Thyroid gland (tissue), 4 donors: Measurements from ENCODE around the gene RIT2. TPM values are rescaled to one million over a fixed set of nuclear protein-coding genes. Genes with fewer than 3 reads are reported as not detected.
A peak's percentile ranks its signal among the peaks of the same experiment; 100 is the strongest.

Experiments used
- DNase-seq, 2 donors: peaks; one replicate each; pipeline ENCODE4 v3.0.0-alpha.2; 2019
- H3K27ac ChIP-seq, 3 donors: fragments of 200-600 bp; sonication (generic); 1 replicate in 2 of 3; 2 replicates in 1 of 3; pipeline ENCODE4 v1.5.1; 2016 to 2019; ENCODE audit warnings: mild to moderate bottlenecking in 1 of 3, moderate library complexity in 1 of 3
- H3K27me3 ChIP-seq: fragments of 200-600 bp; sonication (generic); one replicate; pipeline ENCODE4 v1.5.1; 2019
- H3K36me3 ChIP-seq, 2 donors: fragments of 200-600 bp; sonication (generic); one replicate each; pipeline ENCODE4 v1.5.1; 2016 to 2019
- H3K4me1 ChIP-seq, 2 donors: fragments of 200-600 bp; sonication (generic); one replicate each; pipeline ENCODE4 v1.5.1; 2017 to 2019
- H3K4me3 ChIP-seq, 3 donors: fragments of 200-600 bp; sonication (generic); replicated peaks in 1 of 3; 1 replicate in 2 of 3; 2 replicates in 1 of 3; pipeline ENCODE4 v1.5.1; 2016; ENCODE audit warnings: mild to moderate bottlenecking in 1 of 3
- H3K9me3 ChIP-seq: fragments of 200-600 bp; sonication (generic); one replicate; pipeline ENCODE4 v1.5.1; 2017
- CTCF ChIP-seq, 6 experiments: fragments of 200-600 bp in 3 of 6; fragments of 450-650 bp in 3 of 6; sonication (generic) in 3 of 6; IDR thresholded peaks; one replicate each; pipeline ENCODE4 v1.5.1; 2016 to 2019; ENCODE audit warnings: antibody characterized with exemption in 6 of 6, mild to moderate bottlenecking in 2 of 6, inconsistent platforms in 1 of 6, moderate library complexity in 1 of 6
- POLR2A ChIP-seq, 2 donors: fragments of 450-650 bp; IDR thresholded peaks; one replicate each; pipeline ENCODE4 v1.6.1; 2017; ENCODE audit warnings: antibody characterized with exemption in 2 of 2, mild to moderate bottlenecking in 2 of 2, moderate library complexity in 1 of 2
- WGBS, 2 donors: methylation state at CpG; one replicate each; pipeline ENCODE4 v1.1.5; 2017; 5-methylcytosine and 5-hydroxymethylcytosine counted together
- intact Hi-C: fragments of 100-400 bp; cut with DNase I; formaldehyde crosslinking; loops from one replicate; pipeline ENCODE4 v1.15.1; 2023
- total RNA-seq, 4 donors: library from RNA; depleted of rRNA; stranded (reverse); fragments of >200 nt; gene quantifications; one replicate each; pipeline ENCODE4 v1.2.3, GENCODE V29; 2016

Gene RIT2
- total RNA-seq, 4 donors from 2014 or later = not detected

GRCh38 chr18:42707080-42707479, 408.4 kb downstream of the RIT2 start:
- intact Hi-C loops = no loop called here
- H3K4me3 ChIP-seq = no peak overlapping the region
- no peak for DNase-seq
- no peaks in the 10 kb centered on the region for H3K36me3 ChIP-seq
- no peak overlapping the region for H3K27ac ChIP-seq
- TF ChIP-seq POLR2A (IDR thresholded peaks at IDR 0.05) (no peak), CTCF (IDR thresholded peaks at IDR 0.05) (no peak)
- no peaks in the 10 kb centered on the region for H3K27me3 ChIP-seq
- H3K4me1 ChIP-seq = no peaks in the 10 kb centered on the region
- no peaks in the 10 kb centered on the region for H3K9me3 ChIP-seq
- 92 to 97% methylated on average over 1 of the region's 1 CpG for WGBS, 2 donors

GRCh38 chr18:42706618-42707017, 408.9 kb downstream of the RIT2 start:
- H3K27ac ChIP-seq = no peak overlapping the region
- WGBS, 2 donors = 68 to 69% methylated on average over 8 of the region's 8 CpGs
- no peaks in the 10 kb centered on the region for H3K9me3 ChIP-seq
- peak; percentile 1 to 2 for DNase-seq
- TF ChIP-seq POLR2A (IDR thresholded peaks at IDR 0.05) (no peak), CTCF (IDR thresholded peaks at IDR 0.05) (no peak)
- no peaks in the 10 kb centered on the region for H3K27me3 ChIP-seq
- no peaks in the 10 kb centered on the region for H3K4me1 ChIP-seq
- no peak overlapping the region for H3K4me3 ChIP-seq
- intact Hi-C loops = no loop called here
- H3K36me3 ChIP-seq = no peaks in the 10 kb centered on the region

- Histone ChIP-seq H3K4me3 (no peak overlapping the region), H3K27ac (no peak overlapping the region), H3K4me1 (no peaks in the 10 kb centered on the region), H3K9me3 (no peaks in the 10 kb centered on the region), H3K36me3 (no peaks in the 10 kb centered on the region), H3K27me3 (no peaks in the 10 kb centered on the region)
- intact Hi-C loops = no loop called here
- 87 to 89% methylated on average over 4 of the region's 4 CpGs for WGBS, 2 donors
- no peak for TF ChIP-seq POLR2A (IDR thresholded peaks at IDR 0.05)
- no peak for TF ChIP-seq CTCF (IDR thresholded peaks at IDR 0.05)
- DNase-seq = no peak
Observed at GRCh38 chr18:42706029-42706608, 409.4 kb downstream of the RIT2 start.

Other genes starting within 250 kb of the RIT2 start
- gene SYT4, start 161.8 kb upstream of the RIT2 start, total RNA-seq = 1 to 10 TPM in 1 of 4 donors, under 1 TPM in 1, not detected in 2; 0.38 to 3.0 TPM